ENCODE measurements around the gene ABCG1.

Gene ABCG1

GRCh38 chr21:42331660-42332059 lies 112.7 kb downstream of the ABCG1 start:
- DNase-seq: no peak

- DNase-seq: no peak
These were observed 113.8 kb downstream of the ABCG1 start for GRCh38 chr21:42332557-42333317.

- no peak for DNase-seq
These were observed 117.1 kb downstream of the ABCG1 start for GRCh38 chr21:42336054-42336453.

GRCh38 chr21:42337276-42337675 lies 118.3 kb downstream of the ABCG1 start:
- DNase-seq: no peak

GRCh38 chr21:42337830-42338728 lies 119.1 kb downstream of the ABCG1 start:
- peak; percentile 64 to 82 (median 74) for DNase-seq

- DNase-seq: no peak
These were observed 120.1 kb downstream of the ABCG1 start for GRCh38 chr21:42338729-42339715.

- DNase-seq: no peak
These were observed 121.5 kb downstream of the ABCG1 start for GRCh38 chr21:42340187-42341050.

- no peak for DNase-seq
These were observed 123.0 kb downstream of the ABCG1 start for GRCh38 chr21:42341776-42342542.

GRCh38 chr21:42343101-42343500 lies 124.2 kb downstream of the ABCG1 start:
- DNase-seq: no peak

GRCh38 chr21:42343556-42343955 lies 124.6 kb downstream of the ABCG1 start:
- DNase-seq: no peak

GRCh38 chr21:42343963-42344510 lies 125.1 kb downstream of the ABCG1 start:
- DNase-seq: no peak

- DNase-seq: no peak
These were observed 125.7 kb downstream of the ABCG1 start for GRCh38 chr21:42344631-42345030.

- DNase-seq: no peak
These were observed 127.5 kb downstream of the ABCG1 start for GRCh38 chr21:42346441-42346840.
